K562 (cell line): ENCODE measurements around the gene PRPF8. TPM values are rescaled to one million over a fixed set of nuclear protein-coding genes. Genes with fewer than 3 reads are reported as not detected.

Experiments used
- DLX4 ChIP-seq: fragments of 250-450 bp; sonication (Bioruptor Pico); IDR thresholded peaks from 2 replicates; pipeline ENCODE4 v1.6.1; 2021; ENCODE audit warnings: mild to moderate bottlenecking
- E2F1 ChIP-seq: sonication (generic); formaldehyde crosslinking; IDR thresholded peaks from 2 replicates; pipeline ENCODE4 v1.8.1; 2023; ENCODE audit warnings: mild to moderate bottlenecking, missing genetic modification reagents, moderate library complexity
- GTF2E2 ChIP-seq: fragments of 200-800 bp; sonication (Bioruptor generic); IDR thresholded peaks from 2 replicates; pipeline ENCODE4 v1.6.1; 2016; ENCODE audit warnings: missing genetic modification characterization, missing compliant biosample characterization
- KHSRP ChIP-seq: fragments of 450-650 bp; IDR thresholded peaks from 2 replicates; pipeline ENCODE4 v1.6.1; 2017
- NR3C1 ChIP-seq: sonication (generic); formaldehyde crosslinking; IDR thresholded peaks from 2 replicates; pipeline ENCODE4 v1.8.1; 2022; ENCODE audit warnings: missing genetic modification reagents
- RB1 ChIP-seq: fragments of 450-650 bp; IDR thresholded peaks from 2 replicates; pipeline ENCODE4 v1.6.1; 2017; ENCODE audit warnings: low read depth, mild to moderate bottlenecking
- RBM34 ChIP-seq: fragments of 200-400 bp; formaldehyde crosslinking; IDR thresholded peaks from 2 replicates; pipeline ENCODE4 v1.6.1; 2018; ENCODE audit warnings: low read length, borderline replicate concordance; ENCODE audit not compliant: insufficient read depth
- SIN3A ChIP-seq, 2 experiments: fragments of 150-350 bp in 1 of 2; IDR thresholded peaks; 2 replicates each; pipeline ENCODE4 v1.6.1; 2011 to 2016; ENCODE audit warnings: borderline replicate concordance in 2 of 2, low read depth in 2 of 2, low read length in 2 of 2, mild to moderate bottlenecking in 2 of 2, moderate library complexity in 2 of 2; ENCODE audit not compliant: control insufficient read depth in 1 of 2
- YY1 ChIP-seq, 3 experiments: IDR thresholded peaks; 2 replicates each; pipeline ENCODE4 v1.6.1; 2011; ENCODE audit warnings: low read length in 2 of 3, mild to moderate bottlenecking in 2 of 3, moderate library complexity in 2 of 3, borderline replicate concordance in 1 of 3, control low read depth in 1 of 3, low read depth in 1 of 3; ENCODE audit not compliant: insufficient read depth in 3 of 3, insufficient replicate concordance in 2 of 3, control insufficient read depth in 1 of 3, insufficient read length in 1 of 3; ENCODE audit errors: extremely low read depth in 1 of 3
- ZBTB34 ChIP-seq: fragments of 250-450 bp; sonication (Bioruptor Pico); IDR thresholded peaks from 2 replicates; pipeline ENCODE4 v1.8.0; 2021; ENCODE audit warnings: mild to moderate bottlenecking, moderate library complexity
- ZNF263 ChIP-seq: sonication (generic); formaldehyde crosslinking; IDR thresholded peaks from 2 replicates; pipeline ENCODE4 v1.8.0; 2022; ENCODE audit warnings: mild to moderate bottlenecking, missing genetic modification reagents, borderline replicate concordance
- ZNF318 ChIP-seq, 2 experiments: fragments of 450-650 bp; IDR thresholded peaks; 2 replicates each; pipeline ENCODE4 v1.6.1; 2016; ENCODE audit warnings: mild to moderate bottlenecking in 2 of 2, borderline replicate concordance in 1 of 2, low read depth in 1 of 2, moderate library complexity in 1 of 2
- ZSCAN32 ChIP-seq: fragments of 450-650 bp; formaldehyde crosslinking; IDR thresholded peaks from 2 replicates; pipeline ENCODE4 v1.4.0; 2020; ENCODE audit warnings: mild to moderate bottlenecking, moderate library complexity
- polyA plus RNA-seq, 8 experiments: library from polyadenylated mRNA; depleted of rRNA in 4 of 8; stranded (reverse) in 5 of 8; unstranded in 3 of 8; fragments of >200 nt; fragmentation: Nextera tagmentation in 2 of 8; fragmentation: Illumina TruSeq in 1 of 8; extraction: Ambion mirVana in 2 of 8; extraction: Trizol in 1 of 8; gene quantifications; 2 replicates each; pipeline versions ENCODE4 v1.2.1 to v1.2.3, GENCODE V29; 2011 to 2014; ENCODE audit warnings: inconsistent platforms in 1 of 8, missing spikeins in 1 of 8
- total RNA-seq, 7 experiments: library from RNA; depleted of rRNA in 6 of 7; stranded (reverse); fragments of >200 nt in 6 of 7; fragmentation: Illumina TruSeq in 2 of 7; extraction: Trizol in 2 of 7; gene quantifications; 2 replicates each; pipeline versions ENCODE4 v1.2.1 to v1.2.3, GENCODE V29; 2011 to 2021; ENCODE audit warnings: low replicate concordance in 1 of 7

PRPF8 gene
- total and polyA plus RNA-seq, 9 of the 15 experiments (the other 6 are each of a cell fraction or from before 2014, with no cell fraction given): 64.3 to 294 (median 85.9) TPM

GRCh38 chr17:1716076-1716911 is 31.6 kb upstream of the PRPF8 start (continued):
- TF ChIP-seq YY1 (IDR thresholded peaks at IDR 0.05; ENCODE audit: borderline replicate concordance in 1 of 3, control insufficient read depth in 1 of 3, extremely low read depth in 1 of 3, insufficient read depth in 3 of 3, insufficient read length in 1 of 3, insufficient replicate concordance in 2 of 3, low read depth in 1 of 3, low read length in 2 of 3) (peak in 2 of 3 experiments; percentile 35 to 48), ZNF318 (IDR thresholded peaks at IDR 0.05; ENCODE audit: borderline replicate concordance in 1 of 2, low read depth in 1 of 2) (no peak), NR3C1 (CRISPR knock-in tag) (no peak), SIN3A (IDR thresholded peaks at IDR 0.05; ENCODE audit: borderline replicate concordance in 2 of 2, control insufficient read depth in 1 of 2, low read depth in 2 of 2, low read length in 2 of 2) (peak; percentile 93 to 95), E2F1 (CRISPR knock-in tag) (no peak), DLX4 (CRISPR knock-in tag) (no peak), RB1 (0 out of 2 replicates have a peak, but pooled peaks have one; percentile 32), KHSRP (no peak), ZNF263 (CRISPR knock-in tag) (no peak), RBM34 (no peak), GTF2E2 (tag) (peak; percentile 28; the same call in 1 of the 2 replicates), ZSCAN32 (no peak), ZBTB34 (CRISPR knock-in tag) (no peak)
